HG03064 (cell line): ENCODE measurements around the gene SPATA24.

ENCODE experiments used
- ATAC-seq: cut with Tn5 transposase; IDR thresholded peaks from one replicate; pipeline ENCODE4 v1.9.1; 2021; ENCODE audit warnings: low read depth; ENCODE audit not compliant: unreplicated experiment

The SPATA24 gene

DNA sequence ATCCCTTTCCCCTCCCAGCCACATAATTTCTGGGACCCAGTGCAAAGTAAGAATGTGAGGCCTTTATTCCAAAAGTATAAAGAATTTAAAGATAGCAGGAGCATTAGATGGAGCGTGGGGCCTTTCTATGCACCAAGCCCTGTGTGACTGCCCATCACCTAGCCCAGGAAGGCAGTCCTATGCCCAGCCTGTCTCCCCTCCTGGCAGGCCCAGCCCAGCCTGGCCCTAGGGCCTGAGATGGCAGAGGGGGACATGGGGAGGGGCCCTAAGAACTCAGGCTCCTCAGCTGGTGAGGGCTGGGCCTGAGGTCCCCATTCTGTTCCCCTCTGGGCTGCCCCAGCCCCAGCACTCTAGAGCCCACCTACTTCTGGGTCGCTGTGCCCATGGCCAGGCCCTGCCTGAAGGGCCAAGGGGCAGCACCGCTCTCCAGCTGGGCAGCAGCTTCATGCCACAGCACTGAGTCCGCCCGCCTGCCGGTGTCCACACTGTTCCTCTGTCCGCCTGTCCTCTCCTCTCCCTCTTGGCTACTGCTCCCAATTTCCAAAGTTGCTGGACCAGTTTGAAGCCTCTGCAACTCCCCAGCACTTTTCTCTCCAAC lies 19.8 kb downstream of the SPATA24 start:
- no peak for ATAC-seq

DNA sequence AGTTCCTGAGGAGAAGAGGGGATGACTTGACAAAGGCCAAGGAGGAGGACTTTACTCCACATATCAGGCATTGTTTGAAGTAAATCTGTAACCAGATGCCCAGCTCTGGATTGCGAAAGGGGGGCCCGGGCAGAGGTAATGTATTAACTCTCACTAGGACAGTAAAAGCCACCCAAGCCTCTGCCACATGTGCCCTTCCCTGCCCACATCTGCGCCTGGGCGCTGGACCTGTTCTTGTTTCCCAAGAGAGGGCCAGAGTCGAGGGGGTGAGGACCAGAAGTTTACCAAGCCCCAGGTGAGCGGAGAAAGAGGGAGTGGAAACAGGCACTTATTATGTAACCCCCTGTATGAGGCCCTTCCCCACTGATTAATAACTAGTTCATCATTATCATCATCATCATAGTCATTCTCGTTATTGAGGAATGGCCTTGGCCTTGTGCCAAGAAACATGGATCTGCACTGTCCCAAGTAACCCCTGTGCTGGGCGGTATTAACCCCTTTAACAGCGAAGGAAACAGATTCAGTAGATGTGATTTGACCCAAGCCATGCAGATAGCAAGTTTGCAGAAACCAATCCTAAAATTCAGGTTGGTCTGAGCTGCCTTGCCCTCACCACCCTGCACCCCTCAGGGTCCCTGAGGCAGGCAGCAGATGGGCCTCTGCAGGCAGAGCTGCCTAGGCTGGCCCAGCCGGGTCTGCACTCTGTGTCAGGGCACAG lies 20.5 kb downstream of the SPATA24 start, which contains the start of gene SLC23A1:
Gene SLC23A1, minus strand, starts transcription at position 23 of the 718 bp plus-strand sequence. CDS start 44 bp downstream, outside the sequence.
- ATAC-seq, result no peak

DNA sequence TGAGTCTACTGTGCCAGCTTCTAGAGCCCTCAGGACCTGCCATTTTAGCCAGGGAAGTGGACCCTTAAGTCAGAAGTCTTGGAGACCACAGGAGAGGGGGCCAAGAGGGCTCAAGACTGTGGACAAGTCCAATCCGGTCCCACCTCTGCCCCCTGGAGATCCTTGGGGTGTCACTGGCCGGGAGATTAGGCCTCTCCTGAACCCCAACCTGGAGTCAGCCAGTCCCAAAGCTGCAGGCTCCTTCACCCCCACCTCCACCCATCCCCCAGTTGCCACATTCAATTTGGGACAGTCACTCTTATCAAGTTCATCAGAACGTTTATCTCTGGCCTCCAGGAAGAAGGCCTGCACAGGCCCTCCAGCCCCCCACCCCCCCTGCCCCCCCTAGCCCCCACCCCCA lies 21.1 kb downstream of the SPATA24 start:
- no peak for ATAC-seq

DNA sequence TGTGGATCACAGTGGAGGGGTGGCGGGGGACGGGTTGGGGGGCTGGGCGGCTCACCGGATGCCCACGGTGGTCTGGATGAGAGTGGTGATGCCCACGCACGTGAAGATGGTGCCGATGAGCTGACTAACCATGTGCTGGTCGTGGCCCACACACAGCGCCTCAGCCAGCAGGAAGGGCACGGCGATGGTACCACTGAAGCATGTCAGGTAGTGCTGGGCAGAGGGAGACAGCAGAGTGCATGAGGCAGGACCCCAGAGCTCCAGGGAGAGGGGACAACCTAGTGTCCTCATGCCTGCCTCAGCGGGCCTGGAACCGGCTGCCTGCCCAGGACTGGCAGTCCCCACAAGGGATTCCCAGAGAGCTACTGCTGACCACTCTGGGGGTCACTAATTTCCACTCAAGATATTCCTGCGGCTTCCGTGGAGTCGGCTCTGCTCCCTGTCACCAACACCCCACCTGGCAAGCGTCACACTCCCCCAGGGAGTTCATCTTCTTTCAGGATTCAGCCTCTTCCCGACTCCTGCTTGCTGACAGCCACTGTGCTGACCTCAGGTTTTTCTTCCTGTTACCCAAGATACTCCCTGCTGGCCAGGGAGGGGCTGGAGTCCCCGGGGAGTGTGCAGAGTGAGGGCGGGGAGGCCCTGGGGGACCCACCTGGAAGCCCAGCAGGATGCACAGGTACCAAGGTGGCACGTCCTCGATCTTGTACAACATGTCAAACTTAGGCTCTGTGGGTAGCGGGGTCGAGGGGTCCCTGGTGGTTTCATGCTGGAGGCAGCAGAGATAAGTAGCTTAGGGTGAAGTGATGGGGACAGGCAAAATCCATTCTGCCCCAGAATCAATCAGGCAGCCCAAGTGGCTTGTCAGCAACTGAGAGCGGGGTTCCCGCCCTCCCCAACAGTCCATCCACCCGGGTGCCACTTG lies 21.8 kb downstream of the SPATA24 start:
- no peak for ATAC-seq

DNA sequence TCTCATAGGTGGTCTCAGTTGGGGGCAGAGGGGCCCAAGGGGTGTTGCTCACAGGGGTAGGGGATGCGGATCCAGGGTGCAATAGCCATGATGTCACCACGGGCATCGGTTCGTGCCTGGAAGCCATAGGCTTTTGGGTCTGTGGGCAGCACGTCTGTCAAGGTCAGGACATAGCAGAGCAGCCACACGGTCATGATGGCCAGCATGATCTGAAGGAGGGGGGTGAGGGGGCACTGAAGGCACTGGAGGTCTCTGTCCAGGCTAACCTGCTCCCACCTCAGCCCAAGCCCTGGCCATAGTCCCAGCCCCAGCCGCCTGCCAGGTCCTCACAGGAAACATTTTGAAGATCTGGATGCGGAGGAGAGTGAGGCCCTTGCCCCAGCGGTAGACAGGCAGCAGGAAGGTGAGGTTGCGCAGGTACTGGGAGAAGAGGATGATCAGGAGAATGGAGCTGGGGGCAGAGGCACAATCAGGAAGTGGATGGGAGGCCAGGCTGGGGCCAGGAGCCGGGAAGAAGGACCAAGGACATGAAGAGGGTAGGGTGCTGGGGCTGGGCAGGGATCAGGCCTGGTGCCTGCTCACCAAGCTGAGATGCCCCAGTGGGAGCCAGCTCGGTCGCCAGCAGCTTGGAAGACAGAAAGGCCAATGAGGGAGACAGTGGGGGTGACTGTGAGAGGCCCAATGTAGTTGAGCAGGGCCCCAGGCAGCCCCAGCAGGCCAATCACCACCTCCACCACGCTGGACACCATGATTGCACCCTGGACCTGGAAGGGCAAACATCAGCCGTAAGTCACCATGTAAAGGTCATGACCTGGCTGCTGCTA lies 24.1 kb downstream of the SPATA24 start:
- no peak for ATAC-seq

DNA sequence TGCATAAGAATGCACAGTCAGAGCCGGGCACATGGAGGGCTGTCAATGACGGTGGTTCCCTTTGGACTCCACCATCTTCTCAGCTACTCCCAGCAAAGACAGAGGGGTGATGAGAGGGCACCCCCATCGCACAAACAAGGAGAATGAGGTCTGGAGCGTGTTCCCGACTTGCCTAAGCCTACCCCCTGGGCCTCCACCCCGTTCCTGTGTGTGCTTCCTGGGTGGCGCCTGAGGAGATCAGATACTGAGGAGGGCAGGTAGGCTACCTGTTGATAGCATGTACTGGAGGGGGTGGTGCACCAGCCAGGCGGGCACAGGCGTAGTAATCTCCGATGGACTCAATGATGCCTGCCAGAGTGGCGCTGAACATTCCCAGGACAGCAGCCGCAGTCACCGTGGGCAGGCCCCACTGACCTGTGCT lies 24.9 kb downstream of the SPATA24 start:
- no peak for ATAC-seq

DNA sequence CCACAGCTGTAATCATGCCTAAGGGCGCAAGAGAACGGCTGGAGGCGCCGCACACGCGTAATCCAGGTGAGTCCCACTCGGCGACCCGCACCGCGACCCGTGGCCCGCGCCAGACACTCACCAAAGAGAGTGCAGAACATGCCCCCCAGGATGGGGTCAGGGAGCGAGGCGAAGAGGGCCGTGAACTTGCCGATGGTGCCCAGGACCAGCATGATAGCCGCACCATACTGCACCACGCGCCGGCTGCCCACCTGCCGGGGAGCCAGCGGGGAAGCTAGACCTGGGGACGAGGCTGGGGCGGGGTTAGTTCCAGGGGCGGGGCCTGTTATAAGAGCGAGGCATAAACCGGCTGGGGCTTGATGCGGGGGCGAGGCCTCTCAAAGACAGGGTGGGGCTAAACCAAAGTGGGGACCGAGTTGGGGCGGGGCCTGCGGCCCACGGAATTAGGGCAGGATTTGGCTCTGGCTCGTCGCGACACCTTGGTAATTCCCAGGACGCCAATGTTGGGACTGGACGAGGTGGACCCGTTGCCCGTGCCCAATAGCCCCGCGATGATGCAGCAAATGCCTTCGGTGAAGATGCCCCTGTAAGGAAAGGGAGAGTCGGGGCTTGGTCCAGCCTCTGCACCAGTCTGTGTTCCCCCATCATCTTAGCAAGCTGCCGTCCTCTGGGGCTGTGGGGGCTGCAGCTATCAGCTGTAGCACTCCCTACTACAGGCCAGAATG lies 25.6 kb downstream of the SPATA24 start:
- ATAC-seq, result no peak

DNA sequence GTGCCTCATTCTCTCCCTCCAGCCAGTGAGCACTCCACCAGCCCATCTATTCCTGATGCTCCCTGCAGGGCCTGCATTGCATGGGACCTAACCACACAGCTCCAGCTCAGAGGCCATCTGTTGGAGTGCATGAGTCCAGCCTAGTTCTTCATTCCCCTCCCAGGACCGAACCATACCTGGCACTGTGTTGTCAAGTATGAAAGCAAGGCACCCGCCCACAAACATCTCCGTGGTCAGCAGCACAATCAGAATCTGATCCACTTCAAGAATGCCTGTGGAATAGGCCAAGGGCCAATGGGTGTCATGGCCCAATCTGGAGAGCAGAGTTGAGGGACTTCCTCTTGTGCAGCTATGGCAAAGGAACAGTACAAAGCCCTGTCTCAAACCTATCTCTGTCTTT lies 26.7 kb downstream of the SPATA24 start:
- no peak for ATAC-seq

DNA sequence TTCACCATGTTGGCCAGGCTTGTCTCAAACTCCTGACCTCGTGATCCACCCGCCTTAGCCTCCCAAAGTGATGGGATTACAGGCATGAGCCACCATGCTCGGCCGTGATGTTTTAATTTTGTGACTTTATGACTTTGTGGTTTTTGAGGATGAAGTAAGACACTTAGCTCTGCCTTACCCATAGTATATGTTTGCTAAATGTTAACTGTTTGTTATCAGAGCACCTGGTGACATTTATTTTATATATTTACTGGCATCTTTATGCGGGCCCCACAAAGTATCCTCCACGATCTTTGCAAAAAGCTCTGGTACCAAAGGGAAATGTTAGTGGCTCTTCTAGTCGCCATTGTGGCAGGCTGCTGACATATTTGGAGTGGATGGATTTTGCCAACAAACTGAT lies 27.5 kb downstream of the SPATA24 start:
- ATAC-seq, result no peak

DNA sequence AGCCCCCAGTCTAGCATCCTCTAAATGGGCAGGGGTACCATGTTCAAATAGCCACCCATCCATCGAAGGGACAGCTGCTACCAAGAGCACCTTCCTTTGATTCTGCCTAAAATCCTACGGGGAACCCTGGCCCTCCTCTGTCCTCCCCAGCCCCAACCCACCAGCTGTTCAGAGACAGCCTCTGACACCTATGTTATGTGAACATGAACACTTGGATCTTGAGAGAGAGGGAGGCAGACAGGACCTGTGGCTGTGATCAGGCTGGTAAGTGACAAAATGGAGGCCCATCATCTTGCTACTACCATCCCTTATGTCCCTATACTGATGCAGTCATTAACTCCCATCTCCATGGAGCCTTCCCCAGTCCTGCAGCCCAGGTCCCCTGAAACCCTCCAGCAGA lies 29.0 kb downstream of the SPATA24 start:
- no peak for ATAC-seq

DNA sequence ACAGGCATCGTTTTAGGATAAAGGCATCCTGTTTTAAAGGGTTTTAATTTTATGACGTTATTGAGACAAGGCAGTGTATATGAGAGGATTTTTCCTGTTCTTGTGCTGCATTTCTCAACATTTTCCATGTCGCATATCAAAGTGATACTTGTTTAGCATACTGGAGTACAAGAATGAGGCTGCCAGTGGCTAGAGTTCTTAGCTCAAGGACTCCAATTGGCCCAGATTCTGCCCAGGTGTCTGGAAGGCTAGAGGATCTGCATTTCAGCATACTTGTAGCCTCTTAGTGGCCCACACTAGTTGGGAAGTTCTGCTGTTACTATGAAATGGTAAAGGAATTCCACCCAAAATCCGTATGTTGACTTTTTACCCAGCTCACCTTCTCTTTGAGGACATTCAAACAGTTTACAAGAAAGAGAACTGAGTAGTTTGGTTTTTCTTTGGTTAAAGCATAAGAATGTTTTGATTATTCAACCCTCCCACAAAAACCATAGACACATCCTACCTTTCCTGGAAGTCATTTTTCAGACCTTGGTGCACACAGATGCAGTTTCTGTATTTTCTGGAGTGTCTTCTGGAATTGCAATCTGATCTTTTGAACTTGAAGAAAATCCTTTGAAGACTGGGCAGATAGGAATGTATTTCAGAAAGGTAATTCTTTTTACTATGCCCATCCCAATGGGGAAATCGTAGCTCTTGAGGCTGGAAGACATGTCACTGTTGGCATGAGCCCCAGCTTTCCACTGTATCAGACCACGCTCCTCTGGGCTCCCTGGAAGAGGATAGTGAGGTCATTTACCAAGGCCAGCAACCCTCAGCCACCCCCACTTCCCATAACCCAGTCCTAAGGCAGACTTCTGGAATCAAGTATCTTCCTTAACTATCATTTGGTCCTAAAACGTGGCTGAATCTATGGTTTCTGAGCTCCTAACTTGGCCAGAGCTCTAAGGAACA lies 32.1 kb downstream of the SPATA24 start:
- no peak for ATAC-seq

DNA sequence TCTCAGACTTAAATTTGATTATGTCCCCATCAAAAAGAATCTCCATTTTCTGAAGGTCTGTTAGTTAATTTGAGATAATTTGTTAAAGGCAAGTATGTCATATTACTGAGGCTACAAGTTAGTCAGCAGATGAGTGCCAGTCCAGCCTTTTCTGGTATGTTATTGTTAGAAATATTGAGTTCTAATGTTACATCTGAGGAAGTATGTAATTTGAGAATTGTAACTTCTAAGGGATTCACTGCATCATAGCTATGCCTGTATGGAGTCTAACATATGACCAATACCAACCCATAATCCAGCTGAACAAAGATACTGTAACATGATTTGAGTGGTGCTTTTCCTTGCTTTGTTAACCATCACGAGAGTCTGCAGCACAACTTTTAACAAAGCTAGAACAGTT lies 34.7 kb downstream of the SPATA24 start:
- no peak for ATAC-seq

DNA sequence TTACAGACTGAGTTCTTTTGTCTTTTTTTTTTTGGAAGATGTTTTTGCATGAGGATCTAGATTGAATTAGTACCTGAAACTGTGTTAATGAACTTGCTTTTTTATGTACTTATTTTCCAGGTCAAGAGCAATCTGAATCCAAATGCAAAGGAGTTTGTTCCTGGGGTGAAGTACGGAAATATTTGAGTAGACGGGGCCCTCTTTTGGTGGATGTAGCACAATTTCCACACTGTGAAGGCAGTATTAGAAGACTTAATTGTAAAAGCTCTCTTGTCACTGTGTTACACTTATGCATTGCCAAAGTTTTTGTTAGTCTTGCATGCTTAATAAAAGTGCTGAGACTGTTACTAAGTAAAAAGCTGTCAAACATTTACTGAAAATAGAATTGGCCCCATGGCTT lies 35.3 kb downstream of the SPATA24 start:
- no peak for ATAC-seq

DNA sequence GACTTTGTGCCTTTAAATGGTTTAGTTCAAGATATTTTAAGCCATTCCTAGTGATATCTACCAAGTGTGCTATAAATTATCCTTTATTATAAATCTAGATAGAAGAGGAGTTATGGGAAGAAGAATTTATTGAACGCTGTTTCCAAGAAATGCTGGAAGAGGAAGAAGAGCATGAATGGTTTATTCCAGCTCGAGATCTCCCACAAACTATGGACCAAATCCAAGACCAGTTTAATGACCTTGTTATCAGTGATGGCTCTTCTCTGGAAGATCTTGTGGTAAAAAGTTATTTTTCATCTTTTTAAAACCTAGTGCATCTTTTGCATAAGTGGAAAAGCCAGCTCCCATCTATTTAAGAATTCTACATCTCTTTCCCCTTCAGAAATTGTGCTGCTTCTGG lies 39.4 kb downstream of the SPATA24 start:
- ATAC-seq, result no peak

DNA sequence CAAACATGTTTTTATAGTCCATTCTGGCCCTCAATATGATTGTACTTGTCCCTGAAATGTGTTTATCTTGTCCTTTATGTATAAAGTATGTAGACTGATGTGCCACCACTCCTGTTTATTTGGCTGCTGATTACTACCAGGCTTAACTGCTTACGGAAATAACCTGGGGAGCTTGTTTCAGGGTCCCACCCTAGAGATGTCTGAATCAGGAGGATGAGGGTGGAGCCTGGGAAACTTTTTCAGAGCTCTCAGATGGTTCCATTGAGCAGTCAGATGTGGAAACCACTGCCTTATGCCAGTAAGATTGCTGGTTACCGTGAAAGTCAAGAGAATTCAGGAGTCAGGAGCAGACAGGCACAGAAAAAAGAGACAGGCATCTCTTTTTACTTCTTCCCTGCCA lies 40.0 kb downstream of the SPATA24 start:
- no peak for ATAC-seq

DNA sequence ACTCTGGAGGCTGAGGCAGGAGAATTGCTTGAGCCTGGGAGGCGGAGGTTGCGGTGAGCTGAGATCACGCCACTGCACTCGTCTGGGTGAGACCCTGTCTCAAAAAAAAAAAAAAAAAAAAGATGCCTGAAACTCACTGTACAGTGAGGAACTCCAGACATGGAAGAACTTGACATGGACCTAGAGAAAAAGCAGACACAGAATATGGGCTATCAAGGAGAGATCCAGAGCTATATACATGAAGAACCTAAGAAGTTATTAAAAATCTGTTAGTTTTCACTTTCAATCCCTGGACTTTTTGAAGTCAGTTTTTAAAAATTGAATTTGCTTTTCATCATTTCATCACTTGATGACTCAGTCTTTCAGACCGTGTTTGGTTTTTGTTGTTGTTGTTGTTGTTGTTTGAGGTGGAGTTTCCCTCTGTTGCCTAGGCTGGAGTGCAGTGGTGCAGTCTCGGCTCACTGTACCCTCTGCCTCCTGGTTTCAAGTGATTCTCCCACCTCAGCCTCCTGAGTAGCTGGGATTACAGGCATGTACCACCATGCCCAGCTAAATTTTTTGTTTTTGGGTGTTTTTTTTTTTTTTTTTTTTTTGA lies 42.0 kb downstream of the SPATA24 start:
- no peak for ATAC-seq

DNA sequence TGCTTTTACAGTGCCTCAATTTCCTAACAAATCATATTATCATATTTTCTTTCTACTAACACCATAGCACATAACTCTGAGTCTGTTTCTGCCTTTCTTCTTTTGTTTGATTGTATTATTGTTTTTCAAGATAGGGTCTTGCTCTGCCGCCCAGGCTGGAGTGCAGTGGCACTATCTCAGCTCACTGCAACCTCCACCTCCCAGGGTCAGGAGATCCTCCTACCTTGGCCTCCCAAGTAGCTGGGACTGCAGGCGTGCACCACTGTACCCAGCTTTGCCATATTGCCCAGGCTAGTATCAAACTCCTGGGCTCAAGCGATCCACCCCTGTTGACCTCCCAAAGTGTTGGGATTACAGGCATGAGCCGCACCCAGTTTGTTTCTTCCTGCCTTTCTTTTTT lies 43.5 kb downstream of the SPATA24 start:
- no peak for ATAC-seq

DNA sequence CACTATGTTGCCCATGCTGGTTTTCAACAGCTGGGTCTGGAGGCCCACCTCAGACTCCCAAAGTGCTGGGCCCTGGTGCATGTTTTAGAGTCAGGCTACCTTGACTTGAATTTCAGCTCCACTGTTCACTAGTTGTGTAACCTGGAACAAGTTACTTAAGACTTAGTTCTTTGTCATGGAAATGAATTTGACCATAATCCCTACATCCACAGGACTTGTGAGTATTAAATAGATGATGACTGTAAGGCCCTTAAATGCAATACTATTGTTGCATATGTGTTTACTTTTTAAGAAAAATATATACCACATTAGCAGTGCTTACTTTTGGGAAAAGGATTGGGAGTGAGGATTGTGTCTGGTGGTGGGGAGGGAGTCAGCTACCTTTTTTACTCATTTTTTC lies 45.8 kb downstream of the SPATA24 start:
- no peak for ATAC-seq
